H9 (cell line): Measurements from ENCODE around the gene CD226. TPM values are rescaled to one million over a fixed set of nuclear protein-coding genes. Genes with fewer than 3 reads are reported as not detected.

Source experiments
- DNase-seq: peaks from one replicate; pipeline ENCODE4 v3.0.0-alpha.2; 2017
- H2AFZ ChIP-seq: one replicate; pipeline ENCODE4 v1.6.1; 2013; ENCODE audit warnings: mild to moderate bottlenecking, low read length, control low read depth, moderate library complexity
- H2AK5ac ChIP-seq: 2 replicates; pipeline ENCODE4 v1.6.1; 2013; ENCODE audit warnings: low read length, control low read depth, mixed read lengths; ENCODE audit not compliant: insufficient read length
- H2BK120ac ChIP-seq: one replicate; pipeline ENCODE4 v1.6.1; 2013; ENCODE audit warnings: low read depth, mild to moderate bottlenecking, low read length, control low read depth, inconsistent platforms; ENCODE audit not compliant: poor library complexity, severe bottlenecking
- H2BK12ac ChIP-seq: 2 replicates; pipeline ENCODE4 v1.6.1; 2013; ENCODE audit warnings: low read length, control low read depth, mixed read lengths, low read depth; ENCODE audit not compliant: insufficient read length
- H2BK15ac ChIP-seq: 2 replicates; pipeline ENCODE4 v1.6.1; 2013; ENCODE audit warnings: low read depth, low read length, control low read depth
- H2BK20ac ChIP-seq: one replicate; pipeline ENCODE4 v1.6.1; 2013; ENCODE audit warnings: low read depth, mild to moderate bottlenecking, low read length, control low read depth, inconsistent platforms; ENCODE audit not compliant: poor library complexity, severe bottlenecking
- H2BK5ac ChIP-seq: 2 replicates; pipeline ENCODE4 v1.6.1; 2013; ENCODE audit warnings: low read length, control low read depth, mixed read lengths; ENCODE audit not compliant: insufficient read length
- H3K14ac ChIP-seq: 2 replicates; pipeline ENCODE4 v1.6.1; 2013; ENCODE audit warnings: low read length, control low read depth; ENCODE audit not compliant: insufficient read depth
- H3K18ac ChIP-seq: 2 replicates; pipeline ENCODE4 v1.6.1; 2013; ENCODE audit warnings: low read depth, mild to moderate bottlenecking, mixed read lengths, low read length, control low read depth; ENCODE audit not compliant: insufficient read length
- H3K23ac ChIP-seq: 2 replicates; pipeline ENCODE4 v1.6.1; 2013; ENCODE audit warnings: low read length, control low read depth, mixed read lengths, low read depth; ENCODE audit not compliant: insufficient read length
- H3K23me2 ChIP-seq: 2 replicates; pipeline ENCODE4 v1.6.1; 2013; ENCODE audit warnings: low read depth, mild to moderate bottlenecking, mixed read lengths, low read length, control low read depth; ENCODE audit not compliant: insufficient read length, poor library complexity, severe bottlenecking
- H3K27ac ChIP-seq: 2 replicates; pipeline ENCODE4 v1.5.1; 2013; ENCODE audit warnings: low read length, control low read depth, mixed read lengths, low read depth; ENCODE audit not compliant: insufficient read length
- H3K27me3 ChIP-seq: 2 replicates; pipeline ENCODE4 v1.6.1; 2013; ENCODE audit warnings: low read length, control low read depth, inconsistent platforms; ENCODE audit not compliant: insufficient read depth
- H3K4ac ChIP-seq: 2 replicates; pipeline ENCODE4 v1.6.1; 2013; ENCODE audit warnings: low read depth, mild to moderate bottlenecking, control low read depth, inconsistent platforms, low read length, moderate library complexity
- H3K4me1 ChIP-seq: 2 replicates; pipeline ENCODE4 v1.6.1; 2013; ENCODE audit warnings: low read length, control low read depth, inconsistent platforms; ENCODE audit not compliant: insufficient read depth
- H3K4me2 ChIP-seq: 2 replicates; pipeline ENCODE4 v1.6.1; 2013; ENCODE audit warnings: low read length, control low read depth, mixed read lengths; ENCODE audit not compliant: insufficient read length, insufficient read depth
- H3K56ac ChIP-seq: 2 replicates; pipeline ENCODE4 v1.6.1; 2013; ENCODE audit warnings: low read depth, mild to moderate bottlenecking, mixed read lengths, low read length, control low read depth; ENCODE audit not compliant: insufficient read length
- H3K79me1 ChIP-seq: 2 replicates; pipeline ENCODE4 v1.6.1; 2013; ENCODE audit warnings: low read depth, mild to moderate bottlenecking, moderate library complexity, low read length, control low read depth, inconsistent platforms; ENCODE audit not compliant: insufficient read depth, poor library complexity, severe bottlenecking
- H3K79me2 ChIP-seq: 2 replicates; pipeline ENCODE4 v1.6.1; 2013; ENCODE audit warnings: low read length, control low read depth, inconsistent platforms; ENCODE audit not compliant: insufficient read depth
- H3K9ac ChIP-seq: 2 replicates; pipeline ENCODE4 v1.6.1; 2013; ENCODE audit warnings: low read length, control low read depth, mixed read lengths; ENCODE audit not compliant: insufficient read length; ENCODE audit errors: extremely low read depth
- H3K9me3 ChIP-seq: one replicate; pipeline ENCODE4 v1.6.1; 2013; ENCODE audit warnings: low read depth, low read length, inconsistent platforms; ENCODE audit not compliant: control insufficient read depth
- H3T11ph ChIP-seq: one replicate; pipeline ENCODE4 v1.6.1; 2013; ENCODE audit warnings: mild to moderate bottlenecking, low read length, control low read depth, inconsistent platforms
- H4K20me1 ChIP-seq: one replicate; pipeline ENCODE4 v1.6.1; 2013; ENCODE audit not compliant: control insufficient read depth, insufficient read length, insufficient read depth
- H4K5ac ChIP-seq: 2 replicates; pipeline ENCODE4 v1.6.1; 2013; ENCODE audit warnings: low read depth, mild to moderate bottlenecking, mixed read lengths, low read length, control low read depth; ENCODE audit not compliant: insufficient read length
- H4K8ac ChIP-seq: replicated peaks from 2 replicates; pipeline ENCODE4 v1.6.1; 2013; ENCODE audit warnings: low read length, control low read depth, mixed read lengths, low read depth; ENCODE audit not compliant: insufficient read length
- H4K91ac ChIP-seq: 2 replicates; pipeline ENCODE4 v1.6.1; 2013; ENCODE audit warnings: low read depth, mild to moderate bottlenecking, moderate library complexity, mixed read lengths, low read length, control low read depth; ENCODE audit not compliant: insufficient read length
- H3K27ac Mint-ChIP-seq, 3 experiments: 2 replicates in 2 of 3; 3 replicates in 1 of 3; pipeline ENCODE4 v1.8.0; 2020 to 2021; ENCODE audit warnings: mixed read lengths in 3 of 3, mild to moderate bottlenecking in 1 of 3, moderate library complexity in 1 of 3
- H3K27me3 Mint-ChIP-seq: 2 replicates; pipeline ENCODE4 v1.8.0; 2021; ENCODE audit warnings: low read depth, mild to moderate bottlenecking, moderate library complexity, mixed read lengths
- H3K36me3 Mint-ChIP-seq, 3 experiments: 2 replicates in 2 of 3; 3 replicates in 1 of 3; pipeline ENCODE4 v1.8.0; 2020 to 2021; ENCODE audit warnings: low read depth in 3 of 3, mixed read lengths in 3 of 3; ENCODE audit not compliant: insufficient read depth in 1 of 3
- H3K4me1 Mint-ChIP-seq, 2 experiments: 2 replicates each; pipeline ENCODE4 v1.8.0; 2020; ENCODE audit warnings: mixed read lengths in 2 of 2
- H3K4me3 Mint-ChIP-seq, 2 experiments: 2 replicates in 1 of 2; 3 replicates in 1 of 2; pipeline ENCODE4 v1.8.0; 2020 to 2021; ENCODE audit warnings: mild to moderate bottlenecking in 2 of 2, mixed read lengths in 2 of 2, moderate library complexity in 1 of 2
- H3K9me3 Mint-ChIP-seq, 2 experiments: 2 replicates in 1 of 2; 3 replicates in 1 of 2; pipeline ENCODE4 v1.8.0; 2020; ENCODE audit warnings: mild to moderate bottlenecking in 2 of 2, mixed read lengths in 2 of 2, moderate library complexity in 1 of 2
- CTCF ChIP-seq: fragments of 200-600 bp; sonication (generic); conservative IDR thresholded peaks from 3 replicates; pipeline ENCODE4 v1.8.0; 2021; ENCODE audit warnings: antibody characterized with exemption, mild to moderate bottlenecking
- whole genome bisulfite sequencing: extraction: QIAGEN DNeasy Blood & Tissue Kit; methylation state at CpG from one replicate; pipeline ENCODE4 v1.1.7; 2013; ENCODE audit warnings: missing lambda C conversion rate, low lambda C conversion rate, mixed read lengths; ENCODE audit not compliant: insufficient read length; ENCODE audit errors: extremely low coverage; 5-methylcytosine and 5-hydroxymethylcytosine counted together
- total RNA-seq: library from RNA; stranded (reverse); gene quantifications from 2 replicates; pipeline ENCODE4 v1.2.1, GENCODE V29; 2021

The CD226 gene
- total RNA-seq, 1 experiment from 2014 or later, result not detected

GRCh38 chr18:69813559-69813958, 134.1 kb downstream of the CD226 start:
- H3K23me2 ChIP-seq, result no peaks in the 10 kb centered on the region
- H3K23ac ChIP-seq, result no peak overlapping the region
- Mint-ChIP-seq H3K27me3 (no peaks in the 10 kb centered on the region), H3K36me3 (peaks cover 0 to 13% (median 0%) of the 10 kb centered on the region in 3 experiments; a peak in 4 of 7 replicates), H3K9me3 (peaks cover 8 to 11% of the 10 kb centered on the region in 2 experiments; a peak in 4 of 5 replicates), H3K4me3 (no peak overlapping the region), H3K4me1 (peaks cover 5 to 7% of the 10 kb centered on the region in 2 experiments; a peak in 3 of 4 replicates), H3K27ac (no peak overlapping the region)
- no peak overlapping the region for H2BK120ac ChIP-seq
- no peak overlapping the region for H2AFZ ChIP-seq
- H4K20me1 ChIP-seq, result no peaks in the 10 kb centered on the region
- no peak overlapping the region for H3K14ac ChIP-seq
- no peak overlapping the region for H4K5ac ChIP-seq
- H3K56ac ChIP-seq, result no peak overlapping the region
- no peak overlapping the region for H3T11ph ChIP-seq
- H4K91ac ChIP-seq, result no peak overlapping the region
- no peak overlapping the region for H3K9ac ChIP-seq
- TF ChIP-seq CTCF, result no peak
- H3K18ac ChIP-seq, result no peak overlapping the region
- no peaks in the 10 kb centered on the region for H3K27me3 ChIP-seq
- no peak overlapping the region for H2BK15ac ChIP-seq
- H3K4me2 ChIP-seq, result no peak overlapping the region
- no peaks in the 10 kb centered on the region for H3K4me1 ChIP-seq
- no peak overlapping the region for H4K8ac ChIP-seq
- no peaks in the 10 kb centered on the region for H3K79me1 ChIP-seq
- WGBS, result no CpG with 5 or more reads among the region's 1 CpG
- DNase-seq, result no peak
- H3K79me2 ChIP-seq, result no peaks in the 10 kb centered on the region
- H3K4ac ChIP-seq, result no peak overlapping the region
- no peak overlapping the region for H3K27ac ChIP-seq
- H3K9me3 ChIP-seq, result no peaks in the 10 kb centered on the region
- no peak overlapping the region for H2BK5ac ChIP-seq
- no peak overlapping the region for H2AK5ac ChIP-seq
- no peak overlapping the region for H2BK20ac ChIP-seq
- H2BK12ac ChIP-seq, result no peak overlapping the region
